GM18909 (cell line): ENCODE results near the gene USP32.
A peak's percentile ranks its signal among the peaks of the same experiment; 100 is the strongest.
"Not testable (repeated sequence)": the region's sequence is repeated elsewhere in the genome, so short reads cannot be mapped to it uniquely, and the experiment has no call there.

Source experiments
- ATAC-seq: cut with Tn5 transposase; IDR thresholded peaks from one replicate; pipeline ENCODE4 v1.9.1; 2021; ENCODE audit warnings: mild to moderate bottlenecking; ENCODE audit not compliant: unreplicated experiment, poor library complexity

USP32 gene

GRCh38 chr17:60392042-60392844, at the start of gene USP32:
USP32 (minus strand) TSS chr17:60392133; CDS start chr17:60391939, 194 bp downstream.
- ATAC-seq: peak; percentile 90

GRCh38 chr17:60439501-60439900, 47.6 kb upstream of the USP32 start:
- ATAC-seq: no peak

- ATAC-seq: no peak
Observed at GRCh38 chr17:60436676-60437075, 44.7 kb upstream of the USP32 start.

- ATAC-seq: no peak
Observed at GRCh38 chr17:60435244-60436167, 43.6 kb upstream of the USP32 start.

- ATAC-seq: not testable (repeated sequence)
Observed at GRCh38 chr17:60433021-60433997, 41.4 kb upstream of the USP32 start.

- ATAC-seq: not testable (repeated sequence)
Observed at GRCh38 chr17:60430561-60430960, 38.6 kb upstream of the USP32 start.

GRCh38 chr17:60428491-60428890, 36.6 kb upstream of the USP32 start:
- not testable (repeated sequence) for ATAC-seq

GRCh38 chr17:60426596-60426995, 34.7 kb upstream of the USP32 start:
- no peak for ATAC-seq

GRCh38 chr17:60425626-60426025, 33.7 kb upstream of the USP32 start:
- ATAC-seq: no peak

- ATAC-seq: no peak
Observed at GRCh38 chr17:60423865-60424264, 31.9 kb upstream of the USP32 start.

- ATAC-seq: no peak
Observed at GRCh38 chr17:60422162-60422665, 30.3 kb upstream of the USP32 start, which contains the start of gene CHCT1. CHCT1 (plus strand) TSS chr17:60422489; CDS start chr17:60422593, 104 bp downstream.

GRCh38 chr17:60421273-60422161, 29.6 kb upstream of the USP32 start:
- ATAC-seq: peak; percentile 92

GRCh38 chr17:60419875-60420274, 27.9 kb upstream of the USP32 start:
- not testable (repeated sequence) for ATAC-seq

GRCh38 chr17:60419003-60419402, 27.1 kb upstream of the USP32 start:
- ATAC-seq: not testable (repeated sequence)

- ATAC-seq: no peak
Observed at GRCh38 chr17:60416368-60416925, 24.5 kb upstream of the USP32 start.

- no peak for ATAC-seq
Observed at GRCh38 chr17:60415146-60415545, 23.2 kb upstream of the USP32 start.

GRCh38 chr17:60412701-60413100, 20.8 kb upstream of the USP32 start:
- ATAC-seq: no peak

GRCh38 chr17:60410001-60410400, 18.1 kb upstream of the USP32 start:
- no peak for ATAC-seq
